GM21786 (cell line): ENCODE data around the gene ATAD5.
"Not testable (repeated sequence)": the region's sequence is repeated elsewhere in the genome, so short reads cannot be mapped to it uniquely, and the experiment has no call there.

Source experiments
- ATAC-seq: cut with Tn5 transposase; IDR thresholded peaks from one replicate; pipeline ENCODE4 v1.9.1; 2021; ENCODE audit not compliant: unreplicated experiment

ATAD5 gene

DNA sequence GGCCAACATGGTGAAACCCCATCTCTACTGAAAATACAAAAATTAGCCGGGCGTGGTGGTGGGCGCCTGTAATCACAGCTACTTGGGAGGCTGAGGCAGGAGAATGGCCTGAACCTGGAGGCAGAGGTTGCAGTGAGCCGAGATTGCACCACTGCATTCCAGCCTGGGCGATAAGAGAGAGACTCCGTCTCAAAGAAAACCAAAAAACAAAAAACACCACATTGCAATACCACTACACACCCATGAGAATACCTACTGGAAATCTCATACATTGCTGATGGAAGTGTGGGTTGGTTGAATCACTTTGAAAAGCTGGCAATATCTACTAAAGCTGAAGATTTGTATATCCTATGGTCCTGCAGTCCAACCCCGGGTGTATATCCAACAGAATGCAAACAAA lies 78.4 kb downstream of the ATAD5 start:
- not testable (repeated sequence) for ATAC-seq

DNA sequence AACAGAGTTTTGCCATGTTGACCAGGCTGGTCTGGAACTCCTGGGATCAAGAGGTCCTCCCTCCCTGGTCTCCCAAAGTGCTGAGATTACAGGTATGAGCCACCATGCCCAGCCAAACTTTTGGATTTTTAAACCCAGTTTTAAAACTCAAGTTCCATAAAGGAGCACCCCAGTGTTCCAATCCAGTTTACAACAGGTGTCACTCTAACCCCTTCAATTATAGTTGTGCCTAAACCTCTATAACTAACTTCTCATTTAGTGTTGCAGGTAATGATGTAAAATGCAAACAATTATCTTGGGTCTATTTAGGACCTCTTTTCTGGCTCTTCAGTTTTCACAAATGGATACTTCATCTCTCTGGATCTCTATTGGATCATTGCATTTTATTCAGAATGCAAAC lies 82.2 kb downstream of the ATAD5 start:
- no peak for ATAC-seq

DNA sequence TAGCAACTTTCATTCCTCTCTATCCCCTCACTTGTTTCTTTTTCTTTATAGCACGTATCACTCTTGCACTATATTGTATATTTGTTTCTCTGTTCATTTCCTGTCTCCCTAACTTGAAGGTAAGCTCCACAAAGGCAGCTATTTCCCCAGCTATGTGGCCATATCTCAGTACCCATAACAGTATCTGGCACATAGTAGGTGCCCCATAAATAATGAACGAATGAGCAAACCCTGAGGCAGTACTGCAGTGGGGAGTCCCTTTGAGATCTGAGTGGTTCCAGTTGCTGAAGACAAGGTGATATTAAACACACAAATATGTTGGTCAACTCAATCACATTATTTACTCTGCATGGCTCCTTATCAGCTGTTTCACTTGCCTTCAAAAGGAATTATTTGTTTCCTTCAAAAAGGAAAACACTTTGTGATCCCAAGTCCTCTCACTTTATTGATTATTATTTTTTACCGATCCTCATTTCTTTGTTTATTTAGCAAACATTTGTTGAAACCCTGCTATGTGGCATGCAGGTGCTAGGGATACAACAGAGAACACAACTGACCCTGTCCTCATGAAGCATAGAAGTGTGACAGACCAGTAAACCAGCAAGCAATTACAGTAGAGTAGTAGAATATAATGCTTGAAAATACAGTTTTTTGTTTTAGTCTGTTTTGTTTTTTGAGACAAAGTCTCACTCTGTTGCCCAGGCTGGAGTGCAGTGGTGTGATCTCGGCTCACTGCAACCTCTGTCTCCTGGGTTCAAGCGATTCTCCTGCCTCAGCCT lies 84.3 kb downstream of the ATAD5 start:
- ATAC-seq, result no peak

DNA sequence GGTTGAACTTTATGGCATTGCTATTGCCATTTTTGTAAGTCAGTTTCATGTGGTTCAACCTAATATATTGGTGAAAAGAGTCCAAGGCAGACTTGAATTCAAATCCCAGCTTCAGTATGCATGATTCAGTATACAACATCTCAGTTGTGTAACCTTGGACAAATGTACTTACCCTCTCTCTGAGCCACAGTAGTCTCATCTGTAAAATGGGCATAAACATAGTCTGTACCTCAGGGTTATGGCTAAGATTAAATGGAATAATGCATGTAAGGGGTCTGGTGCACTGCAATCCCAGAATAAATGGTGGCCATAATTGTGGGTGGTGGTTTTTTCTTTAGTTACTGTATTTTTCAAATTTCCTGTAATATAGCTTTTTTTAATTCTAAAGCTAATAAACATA lies 85.3 kb downstream of the ATAD5 start:
- no peak for ATAC-seq

DNA sequence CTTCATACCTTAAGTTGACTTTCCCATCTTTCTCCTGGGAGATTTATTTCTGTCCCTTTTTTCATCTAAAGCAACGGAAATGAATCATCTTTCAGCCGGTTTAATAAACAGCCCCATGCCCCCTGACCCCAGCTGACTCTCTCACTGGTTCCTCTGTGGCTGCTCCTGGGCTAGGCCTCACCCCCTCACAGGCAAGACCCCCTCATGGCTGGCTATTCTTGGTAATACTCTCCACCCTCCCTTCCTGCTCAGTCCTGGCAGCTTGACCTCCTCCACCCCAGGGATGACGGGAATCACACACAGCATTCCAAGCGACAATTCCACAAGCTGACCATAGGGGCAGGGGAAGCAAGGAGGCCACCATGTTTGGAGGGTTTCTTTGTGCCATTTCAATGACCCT lies 88.5 kb downstream of the ATAD5 start:
- ATAC-seq, result no peak

DNA sequence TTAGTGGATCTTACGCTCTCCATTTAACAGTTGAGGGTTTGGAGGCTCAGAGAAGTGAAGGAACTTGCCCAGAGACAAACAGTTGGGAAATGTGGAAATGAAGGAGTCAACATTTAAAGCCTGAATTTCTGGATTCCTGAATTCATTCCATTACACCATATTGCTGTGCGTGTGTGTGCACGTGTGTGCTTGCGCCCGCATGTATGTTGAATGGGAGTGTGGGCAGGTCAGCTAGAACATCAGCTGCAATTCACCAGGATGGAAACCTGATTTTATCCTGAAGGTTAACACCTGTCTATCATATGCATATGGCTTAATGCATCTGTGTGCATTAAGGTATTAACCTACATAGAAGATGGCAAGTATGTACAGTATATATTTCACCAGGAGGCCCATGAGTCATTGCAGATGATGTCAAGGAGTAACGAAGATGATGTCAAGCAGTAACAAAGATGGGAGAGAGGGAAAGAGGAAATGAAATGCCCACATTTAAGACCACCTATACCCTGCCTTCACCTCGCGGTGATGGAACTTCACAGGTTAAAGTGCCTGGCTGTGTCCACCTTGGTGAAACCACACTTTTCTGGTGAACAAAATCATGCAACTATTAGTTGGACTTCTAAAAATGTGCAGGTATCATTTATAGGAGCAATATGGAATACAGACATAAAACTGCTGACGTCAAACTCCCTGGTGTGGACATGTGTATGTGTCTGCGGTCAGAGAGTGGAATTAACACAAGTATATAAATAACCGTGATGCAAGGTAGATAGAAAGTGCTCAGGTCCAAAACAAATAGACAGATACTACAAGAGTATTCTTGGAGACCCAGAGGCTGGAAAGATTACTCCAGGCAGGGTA lies 89.1 kb downstream of the ATAD5 start:
- no peak for ATAC-seq

DNA sequence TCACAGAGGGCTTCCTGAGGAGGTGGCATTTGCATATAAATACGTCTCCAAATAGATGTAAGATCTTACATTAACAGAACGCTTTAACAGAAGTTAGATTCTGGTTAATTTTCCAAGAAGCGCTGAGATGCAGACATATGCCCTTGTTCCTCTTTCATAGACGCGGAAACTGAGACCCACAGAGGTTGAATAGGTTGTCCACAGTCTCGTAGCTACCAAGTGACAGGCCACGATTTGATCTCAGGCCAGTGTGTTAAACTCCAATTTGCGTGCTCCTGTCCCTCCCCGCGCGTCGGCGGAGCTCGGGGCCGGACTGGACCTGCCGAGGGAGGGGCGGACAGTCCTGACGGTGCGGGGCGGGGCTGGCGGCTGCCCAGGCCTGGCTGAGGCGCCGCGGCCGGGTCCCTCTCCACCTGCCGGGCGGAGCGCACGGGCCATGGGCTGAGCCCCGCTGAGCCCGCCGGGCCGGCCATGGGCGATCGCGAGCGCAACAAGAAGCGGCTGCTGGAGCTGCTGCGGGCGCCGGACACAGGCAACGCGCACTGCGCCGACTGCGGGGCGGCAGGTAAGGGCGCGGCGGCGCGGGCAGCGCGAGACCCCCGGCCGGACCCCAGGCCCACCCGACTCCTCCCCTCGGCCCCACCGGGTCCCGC lies 89.9 kb downstream of the ATAD5 start, which contains the start of gene ADAP2:
TSS of gene ADAP2 (plus strand) at position 402 of the 653 bp plus-strand sequence. CDS start at position 472, 70 bp downstream.
- ATAC-seq, result no peak

DNA sequence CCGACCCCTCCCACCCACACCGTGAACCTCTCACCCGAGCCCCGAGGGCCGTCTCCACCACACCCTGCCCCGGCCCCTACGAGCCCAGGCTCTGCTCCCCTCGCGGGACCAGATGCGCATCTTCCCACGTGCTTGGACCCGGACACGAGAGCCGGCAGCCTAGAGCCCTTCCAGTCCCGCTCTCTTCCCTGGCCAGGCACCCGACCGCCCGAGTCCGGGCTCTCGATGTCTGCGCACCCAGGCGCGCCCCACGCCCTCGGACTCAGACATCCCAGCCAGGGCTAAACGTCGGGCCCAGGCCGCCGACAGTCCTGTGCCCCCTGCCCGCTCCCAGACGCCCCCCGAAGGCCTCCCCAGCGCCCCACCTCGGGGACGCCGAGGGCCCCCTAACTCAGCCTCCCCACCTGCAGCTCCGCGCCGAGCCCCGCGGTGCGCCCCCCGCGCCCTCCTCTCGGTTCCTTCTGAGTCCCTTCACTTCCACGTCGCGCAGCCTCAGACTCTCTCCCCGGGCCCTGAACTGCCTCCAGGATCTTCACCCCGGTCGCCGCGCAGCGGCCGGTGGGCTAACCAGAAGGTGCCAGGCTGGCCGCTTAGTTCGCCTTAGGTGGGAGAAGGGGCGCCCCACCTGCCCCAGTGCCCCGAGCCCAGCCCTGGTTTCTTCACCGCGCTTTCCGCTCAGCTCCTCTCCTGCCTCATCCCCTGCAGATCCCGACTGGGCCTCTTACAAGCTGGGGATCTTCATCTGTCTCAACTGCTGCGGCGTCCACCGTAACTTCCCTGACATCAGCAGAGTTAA lies 90.7 kb downstream of the ATAD5 start:
- no peak for ATAC-seq

DNA sequence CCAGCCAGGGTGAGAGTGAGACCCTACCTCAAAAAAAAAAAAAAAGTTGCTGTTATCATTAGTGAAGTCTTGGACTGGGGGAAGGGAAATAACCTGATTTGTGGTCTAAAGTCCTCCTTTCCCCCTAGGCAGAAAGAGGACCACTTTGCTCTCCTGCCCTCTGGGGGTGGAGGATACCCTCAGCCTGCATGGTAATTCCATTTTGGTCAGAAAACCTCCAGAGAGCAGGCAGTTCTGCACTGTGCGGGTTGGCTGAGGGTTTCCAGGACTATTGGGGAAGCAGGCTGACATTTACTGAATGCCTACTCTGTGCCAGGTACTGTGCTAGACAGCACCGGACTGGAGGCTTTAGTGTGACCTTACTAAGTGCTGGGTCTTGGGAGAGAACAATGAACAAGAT lies 92.6 kb downstream of the ATAD5 start:
- no peak for ATAC-seq

DNA sequence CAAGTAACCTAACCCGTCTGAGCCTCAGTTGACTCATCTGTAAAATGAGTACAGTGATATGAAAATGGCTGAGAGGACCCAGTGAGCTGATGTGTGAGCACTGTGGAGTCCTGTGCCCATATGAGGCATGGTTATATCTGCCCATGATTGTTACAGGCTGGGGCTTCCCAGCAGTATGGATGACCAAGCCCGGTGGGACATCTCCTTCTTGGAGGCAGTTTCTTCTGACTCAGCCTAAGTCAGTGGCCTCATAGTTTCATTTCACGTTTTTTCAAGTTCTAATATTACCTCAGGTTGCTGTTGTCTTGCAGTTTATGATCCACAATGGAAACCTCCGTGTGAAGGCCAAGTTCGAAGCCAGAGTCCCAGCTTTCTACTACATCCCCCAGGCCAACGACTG lies 94.8 kb downstream of the ATAD5 start:
- no peak for ATAC-seq

DNA sequence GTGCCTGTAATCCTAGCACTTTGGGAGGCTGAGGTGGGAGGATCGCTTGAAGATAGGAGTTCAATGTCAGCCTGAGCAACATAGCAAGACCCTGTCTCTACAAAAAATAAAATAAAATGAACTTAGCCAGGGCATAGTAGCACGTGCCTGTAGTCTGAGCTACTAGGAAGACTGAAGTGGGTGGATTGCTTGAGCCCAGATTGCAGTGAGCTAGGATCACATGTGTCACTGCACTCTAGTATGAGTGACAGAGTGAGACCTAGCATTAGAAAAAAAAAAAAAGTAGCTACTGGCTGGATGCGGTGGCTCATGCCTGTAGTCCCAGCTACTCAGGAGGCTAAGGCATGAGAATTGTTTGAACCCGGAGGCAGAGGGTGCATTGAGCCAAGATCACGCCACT lies 96.0 kb downstream of the ATAD5 start:
- no peak for ATAC-seq

DNA sequence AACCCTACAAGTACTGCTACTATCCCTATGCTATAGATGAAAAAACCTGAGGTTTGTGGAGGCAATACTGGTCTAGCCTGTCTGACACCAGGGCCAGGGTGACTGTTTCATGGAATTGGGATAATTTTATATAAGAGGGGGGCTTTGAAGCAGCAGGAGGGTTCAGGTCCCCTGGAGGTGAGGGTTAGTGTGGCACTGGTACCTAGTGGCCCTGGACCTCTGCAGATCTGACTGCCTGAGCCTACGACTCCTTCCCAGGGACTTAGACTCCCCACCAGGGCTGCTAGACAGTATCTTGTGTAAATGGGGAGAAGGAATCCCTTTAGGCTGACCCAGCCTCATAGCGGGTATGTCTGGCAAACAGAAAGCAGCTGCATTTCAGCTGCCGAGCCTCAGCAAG lies 96.8 kb downstream of the ATAD5 start:
- no peak for ATAC-seq

DNA sequence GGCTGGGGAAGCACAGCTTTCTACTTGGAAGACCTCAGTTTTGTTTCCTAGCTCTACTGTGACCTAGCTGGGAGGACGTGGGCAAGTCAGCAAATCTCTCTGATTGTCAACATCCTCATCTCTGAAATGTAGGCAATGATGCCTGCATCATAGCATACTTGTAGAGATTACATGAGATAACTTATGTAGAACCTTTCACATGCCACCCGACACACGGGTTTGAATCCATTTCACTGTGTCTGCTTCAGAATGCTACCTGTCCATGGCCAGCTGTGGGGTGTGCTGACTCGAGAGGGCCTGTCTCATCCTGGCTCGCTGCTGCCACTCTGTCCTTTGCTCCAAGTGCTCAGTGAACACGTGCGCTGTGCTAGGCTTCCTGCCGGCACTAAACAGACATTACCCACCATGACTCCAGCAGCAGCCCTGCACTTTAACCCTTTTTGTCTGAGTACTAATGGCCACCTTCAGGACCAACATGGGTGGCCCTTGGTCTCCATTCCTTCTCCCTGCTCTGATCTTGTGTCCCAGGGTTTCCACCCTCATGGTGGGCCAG lies 97.4 kb downstream of the ATAD5 start:
- no peak for ATAC-seq

DNA sequence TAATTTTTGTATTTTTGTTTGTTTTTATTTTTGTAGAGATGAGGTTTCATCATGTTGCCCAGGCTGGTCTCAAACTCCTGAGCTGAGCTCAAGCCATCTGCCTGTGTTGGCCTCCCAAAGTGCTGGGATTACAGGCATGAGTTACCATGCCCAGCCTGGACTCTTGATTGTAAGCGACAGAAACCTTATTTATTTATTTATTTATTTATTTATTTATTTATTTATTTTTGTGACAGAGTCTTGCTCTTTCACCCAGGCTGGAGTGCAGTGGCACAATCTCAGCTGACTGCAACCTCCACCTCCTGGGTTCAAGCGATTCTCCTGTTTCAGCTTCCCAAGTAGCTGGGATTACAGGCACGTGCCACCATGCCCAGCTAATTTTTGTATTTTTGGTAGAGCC lies 98.1 kb downstream of the ATAD5 start:
- ATAC-seq, result not testable (repeated sequence)

DNA sequence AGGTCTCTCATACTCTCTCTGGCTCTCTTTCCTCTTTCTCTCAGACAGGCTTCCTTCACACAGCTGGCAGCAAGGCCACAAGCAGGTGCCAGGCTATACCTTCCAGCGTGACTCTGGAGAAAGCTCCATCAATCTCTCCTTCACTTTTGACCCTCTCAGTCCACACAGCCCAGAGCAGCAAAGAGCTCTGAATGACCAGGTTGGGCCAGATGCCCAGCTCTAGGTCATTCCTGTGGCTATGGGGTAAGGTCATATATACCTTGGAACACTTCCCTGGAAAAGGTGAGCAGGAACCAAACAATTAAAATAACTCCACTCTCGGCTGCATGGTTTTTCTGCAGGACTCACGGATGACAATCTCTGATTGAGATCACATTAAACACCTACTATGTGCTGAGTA lies 98.7 kb downstream of the ATAD5 start:
- no peak for ATAC-seq

DNA sequence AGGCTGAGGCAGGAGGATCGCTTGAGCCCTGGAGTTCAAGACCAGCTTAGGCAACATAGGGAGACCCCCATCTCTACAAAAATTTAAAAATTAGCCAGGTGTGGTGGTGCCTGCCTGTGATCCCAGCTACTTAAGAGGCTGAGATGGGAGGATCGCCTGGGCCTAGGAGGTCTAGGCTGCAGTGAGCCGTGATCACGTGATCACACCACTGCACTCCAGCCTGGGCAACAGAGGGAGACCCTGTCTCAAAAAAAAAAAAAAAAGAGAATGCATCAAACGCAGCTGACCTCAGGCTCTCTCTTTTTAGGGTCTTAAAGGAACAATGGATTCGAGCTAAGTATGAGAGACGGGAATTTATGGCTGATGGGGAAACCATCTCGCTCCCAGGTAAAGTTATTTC lies 99.8 kb downstream of the ATAD5 start:
- not testable (repeated sequence) for ATAC-seq

DNA sequence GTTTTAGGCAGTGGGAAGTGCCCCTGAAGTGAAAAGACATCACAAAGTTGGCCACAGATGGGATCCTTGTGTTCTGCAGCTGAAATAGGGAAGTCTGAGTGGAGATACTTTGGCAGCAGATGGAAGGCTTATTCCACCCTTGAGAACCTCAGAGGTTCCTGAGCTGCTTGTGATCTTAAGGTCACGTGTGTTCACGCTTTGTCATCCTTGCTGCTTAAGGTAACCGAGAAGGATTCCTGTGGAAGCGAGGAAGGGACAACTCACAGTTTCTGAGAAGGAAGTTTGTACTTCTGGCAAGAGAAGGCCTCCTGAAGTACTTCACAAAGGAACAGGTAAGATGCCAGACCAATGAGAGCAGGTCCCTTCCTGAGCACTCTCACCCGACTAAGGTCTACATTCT lies 102.2 kb downstream of the ATAD5 start:
- no peak for ATAC-seq

DNA sequence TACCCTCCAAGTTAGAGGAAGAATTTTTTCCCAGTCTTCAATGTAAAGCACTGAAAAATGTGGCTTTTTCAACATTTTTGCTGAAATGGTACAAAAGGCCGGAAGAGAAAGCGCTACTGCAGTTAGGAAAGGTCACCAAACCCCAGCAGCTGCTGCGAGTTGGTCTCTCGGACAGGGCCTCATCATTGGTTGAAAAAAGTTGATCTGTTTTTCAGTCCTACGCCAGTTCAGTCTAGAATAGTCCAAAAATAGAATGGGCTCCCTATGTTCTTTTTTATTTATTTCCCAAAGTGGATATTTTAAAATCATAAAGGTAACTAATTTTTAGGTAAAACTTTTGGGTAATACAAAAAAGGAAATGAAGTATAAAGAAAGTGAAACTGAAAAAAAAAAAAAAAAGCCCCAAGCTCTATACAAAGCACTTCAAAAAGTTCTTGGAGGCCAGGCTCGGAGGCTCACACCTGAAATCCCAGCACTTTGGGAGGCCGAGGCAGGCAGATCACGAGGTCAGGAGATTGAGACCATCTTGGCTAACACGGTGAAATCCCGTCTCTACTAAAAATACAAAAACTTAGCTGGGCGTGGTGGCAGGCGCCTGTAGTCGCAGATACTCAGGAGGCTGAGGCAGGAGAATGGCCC lies 107.4 kb downstream of the ATAD5 start:
- ATAC-seq, result no peak

DNA sequence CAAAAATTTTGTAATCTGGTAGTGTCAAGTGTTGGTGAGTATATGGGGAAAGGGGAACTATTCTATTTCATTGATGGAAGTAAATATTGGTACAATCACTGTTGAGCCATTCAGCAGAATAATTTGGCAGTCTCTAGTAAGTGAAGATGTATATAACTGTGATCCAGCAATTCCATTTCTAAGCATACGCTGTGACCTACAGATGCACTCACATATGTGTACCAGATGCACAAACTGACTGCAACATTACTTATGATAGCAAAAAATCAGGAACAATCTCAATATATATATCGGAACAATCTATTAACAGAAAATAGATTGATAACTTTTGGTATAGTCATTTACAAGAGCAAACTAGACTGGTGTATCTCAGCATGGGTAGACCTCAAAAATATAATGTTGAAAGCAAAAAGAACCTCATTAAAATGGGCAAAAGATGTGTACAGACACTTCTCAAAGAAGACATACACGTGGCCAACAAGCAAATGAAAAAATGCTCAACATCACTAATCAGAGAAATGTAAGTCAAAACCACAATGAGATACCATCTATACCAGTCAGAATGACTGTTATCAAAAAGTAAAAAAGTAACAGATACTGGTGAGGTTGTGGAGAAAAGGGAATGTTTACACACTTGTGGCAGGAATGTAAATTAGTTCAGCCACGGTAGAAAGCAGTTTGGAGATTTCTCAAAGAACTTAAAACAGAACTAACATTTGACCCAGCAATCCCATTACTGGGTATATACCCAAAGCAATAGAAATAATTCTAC lies 110.7 kb downstream of the ATAD5 start:
- ATAC-seq, result no peak
